SK-N-MC (cell line): Measurements from ENCODE around the gene VPS37B.
"Not testable (repeated sequence)": the region's sequence is repeated elsewhere in the genome, so short reads cannot be mapped to it uniquely, and the experiment has no call there.

Source experiments
- EZH2 ChIP-seq: fragments of 200-600 bp; sonication (generic); IDR thresholded peaks from one replicate; pipeline ENCODE4 v1.6.1; 2017; ENCODE audit warnings: antibody characterized with exemption
- FOXP2 ChIP-seq: optimal IDR thresholded peaks from 2 replicates; pipeline ENCODE3; 2011; ENCODE audit warnings: mild to moderate bottlenecking, moderate library complexity; ENCODE audit not compliant: insufficient read depth; ENCODE audit errors: extremely low read length, control extremely low read depth
- POLR2AphosphoS5 ChIP-seq: IDR thresholded peaks from 2 replicates; pipeline ENCODE4 v1.6.1; 2012; ENCODE audit warnings: mild to moderate bottlenecking, low read depth, low read length, borderline replicate concordance

DNA sequence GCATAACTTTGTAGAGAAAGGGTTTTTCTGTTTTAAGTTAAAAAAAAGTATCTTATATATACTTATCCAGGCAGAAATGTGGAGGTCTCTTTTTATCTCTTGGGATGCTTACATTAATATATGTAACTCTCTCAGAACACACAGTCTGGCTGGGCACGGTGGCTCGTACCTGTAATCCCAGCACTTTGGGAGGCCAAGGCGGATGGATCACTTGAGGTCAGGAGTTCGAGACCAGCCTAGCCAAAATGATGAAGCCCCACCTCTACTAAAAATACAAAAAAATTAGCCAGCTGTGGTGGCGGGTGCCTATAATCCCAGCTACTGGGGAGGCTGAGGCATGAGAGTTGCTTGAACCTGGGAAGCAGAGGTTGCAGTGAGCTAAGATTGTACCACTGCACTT, 19.6 kb downstream of the VPS37B start:
- not testable (repeated sequence) for TF ChIP-seq EZH2, POLR2AphosphoS5, FOXP2
